ENCODE data around the gene RFESD.
"Not testable (repeated sequence)": the region's sequence is repeated elsewhere in the genome, so short reads cannot be mapped to it uniquely, and the experiment has no call there.

RFESD gene

DNA sequence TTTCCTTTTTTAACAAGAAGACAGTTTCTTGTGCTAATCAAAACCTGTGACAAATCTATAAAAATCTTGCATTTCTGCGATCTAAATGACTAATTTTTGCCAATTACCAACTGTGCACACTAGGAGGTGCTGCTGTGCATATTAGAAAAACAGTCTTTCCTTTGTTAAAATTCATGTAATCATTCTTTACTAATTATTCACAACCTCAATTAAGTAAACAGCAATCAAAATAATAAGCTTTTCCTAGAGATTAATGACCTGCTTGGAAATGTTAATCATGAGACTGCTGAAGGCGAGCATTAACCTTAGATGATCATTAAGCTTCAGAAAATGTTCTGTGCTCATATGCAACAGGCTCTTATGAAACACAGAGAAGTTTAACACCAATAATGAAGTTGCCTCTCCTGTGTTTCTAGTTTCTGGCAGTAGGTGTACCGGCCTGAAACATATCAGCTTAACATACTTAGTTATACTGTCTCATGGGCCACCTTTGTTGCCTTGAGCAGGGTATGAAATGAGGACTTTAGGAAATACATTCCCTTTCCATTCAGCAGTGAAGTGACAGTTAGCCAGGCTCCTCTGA, 17.7 kb downstream of the RFESD start:
- no peak for DNase-seq (ENCODE audit: low read depth)

GRCh38 chr5:95667061-95667618, 20.6 kb downstream of the RFESD start:
- no peak for DNase-seq (ENCODE audit: low read depth)

DNA sequence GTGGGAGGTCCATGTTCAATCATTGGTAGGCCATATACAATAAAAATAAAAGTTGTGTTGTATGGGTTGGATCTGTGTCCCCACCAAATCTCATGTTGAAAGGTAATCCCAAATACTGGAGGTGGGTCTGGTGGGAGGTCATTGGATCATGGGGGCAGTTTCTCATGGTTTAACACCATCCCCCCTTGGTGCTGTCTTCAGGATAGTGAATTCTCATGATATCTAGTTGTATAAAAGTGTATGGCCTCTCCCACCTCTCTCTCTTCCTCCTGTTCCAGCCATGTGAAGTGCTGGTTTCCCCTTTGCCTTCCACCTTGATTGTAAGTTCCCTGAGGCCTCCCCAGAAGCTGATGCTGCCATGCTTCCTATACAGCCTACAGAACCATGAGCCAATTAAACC, 21.1 kb downstream of the RFESD start:
- no peak for DNase-seq (ENCODE audit: low read depth)

- DNase-seq (ENCODE audit: low read depth), result no peak
Measured at GRCh38 chr5:95668216-95668615, 21.6 kb downstream of the RFESD start.

GRCh38 chr5:95668728-95669127, 22.2 kb downstream of the RFESD start:
- DNase-seq (ENCODE audit: low read depth), result no peak

- DNase-seq (ENCODE audit: low read depth), result no peak
Measured at GRCh38 chr5:95669540-95669939, 23.0 kb downstream of the RFESD start.

- no peak for DNase-seq (ENCODE audit: low read depth)
Measured at GRCh38 chr5:95669985-95670384, 23.4 kb downstream of the RFESD start.

- no peak for DNase-seq (ENCODE audit: low read depth)
Measured at GRCh38 chr5:95670568-95670967, 24.0 kb downstream of the RFESD start.

- DNase-seq (ENCODE audit: low read depth), result no peak
Measured at GRCh38 chr5:95671826-95672225, 25.2 kb downstream of the RFESD start.

GRCh38 chr5:95672641-95673040, 26.1 kb downstream of the RFESD start:
- no peak for DNase-seq (ENCODE audit: low read depth)

- DNase-seq (ENCODE audit: low read depth), result no peak
Measured at GRCh38 chr5:95673081-95673480, 26.5 kb downstream of the RFESD start.

GRCh38 chr5:95682891-95683290, 36.3 kb downstream of the RFESD start, which contains the start of gene SPATA9:
TSS of gene SPATA9 (minus strand) at chr5:95682991. CDS start at chr5:95682854, 137 bp downstream.
- DNase-seq (ENCODE audit: low read depth), result no peak

- no peak for DNase-seq (ENCODE audit: low read depth)
Measured at GRCh38 chr5:95684361-95684760, 37.8 kb downstream of the RFESD start.

DNA sequence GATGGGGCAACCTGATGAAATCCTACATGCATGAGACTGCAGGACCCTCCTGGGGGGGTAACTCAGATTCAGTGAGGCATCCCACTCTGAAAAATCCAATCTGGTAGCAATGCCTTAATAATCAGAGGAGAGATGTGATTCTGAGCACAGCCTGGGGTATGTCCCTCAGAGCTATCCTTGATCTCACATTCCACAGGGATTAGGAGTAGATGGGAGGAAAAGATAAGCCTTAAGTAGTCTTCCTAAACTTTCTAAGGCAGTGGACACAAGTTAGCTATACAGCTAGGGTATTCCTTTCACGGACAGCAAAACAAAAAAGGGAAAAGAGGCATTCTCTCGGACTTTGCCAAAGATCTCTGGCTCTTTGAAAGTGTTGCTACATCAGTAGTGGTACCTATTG, 40.1 kb downstream of the RFESD start:
- DNase-seq (ENCODE audit: low read depth), result no peak

DNA sequence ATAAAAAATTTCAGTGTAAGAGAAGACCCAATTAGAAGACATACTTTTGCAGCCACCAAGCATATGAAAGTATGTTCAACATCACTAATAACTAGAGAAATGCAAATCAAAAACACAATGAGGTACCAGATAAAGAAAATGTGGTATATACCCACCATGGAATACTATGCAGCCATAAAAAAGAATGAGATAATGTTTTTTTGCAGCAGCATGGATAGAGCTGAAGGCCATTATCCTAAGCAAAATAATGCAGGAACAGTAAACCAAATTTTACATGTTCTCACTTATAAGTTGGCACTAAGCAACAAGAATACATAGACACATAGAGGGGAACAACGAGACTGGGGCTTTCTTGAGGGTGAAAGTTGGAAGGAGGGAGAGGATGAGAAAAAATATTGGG, 43.1 kb downstream of the RFESD start:
- no peak for DNase-seq (ENCODE audit: low read depth)

DNA sequence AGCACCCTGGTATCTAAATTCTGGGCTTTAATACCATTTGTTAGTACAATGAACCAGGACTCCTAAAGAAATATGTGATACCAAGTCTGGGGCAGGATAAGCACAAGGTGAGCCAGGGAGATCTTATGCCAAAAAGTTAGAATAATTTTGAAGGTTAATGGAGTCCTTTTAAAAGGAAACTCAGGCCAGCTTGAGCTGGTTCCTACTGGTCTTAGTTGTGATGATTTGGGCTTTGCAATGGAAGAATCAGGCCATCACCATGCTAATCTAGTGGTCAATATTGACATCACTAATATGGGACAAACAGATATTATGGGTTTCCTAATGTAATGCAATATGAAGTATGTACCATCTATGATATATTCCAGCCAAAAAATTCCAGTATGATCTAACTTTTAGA, 43.8 kb downstream of the RFESD start:
- DNase-seq (ENCODE audit: low read depth), result no peak

DNA sequence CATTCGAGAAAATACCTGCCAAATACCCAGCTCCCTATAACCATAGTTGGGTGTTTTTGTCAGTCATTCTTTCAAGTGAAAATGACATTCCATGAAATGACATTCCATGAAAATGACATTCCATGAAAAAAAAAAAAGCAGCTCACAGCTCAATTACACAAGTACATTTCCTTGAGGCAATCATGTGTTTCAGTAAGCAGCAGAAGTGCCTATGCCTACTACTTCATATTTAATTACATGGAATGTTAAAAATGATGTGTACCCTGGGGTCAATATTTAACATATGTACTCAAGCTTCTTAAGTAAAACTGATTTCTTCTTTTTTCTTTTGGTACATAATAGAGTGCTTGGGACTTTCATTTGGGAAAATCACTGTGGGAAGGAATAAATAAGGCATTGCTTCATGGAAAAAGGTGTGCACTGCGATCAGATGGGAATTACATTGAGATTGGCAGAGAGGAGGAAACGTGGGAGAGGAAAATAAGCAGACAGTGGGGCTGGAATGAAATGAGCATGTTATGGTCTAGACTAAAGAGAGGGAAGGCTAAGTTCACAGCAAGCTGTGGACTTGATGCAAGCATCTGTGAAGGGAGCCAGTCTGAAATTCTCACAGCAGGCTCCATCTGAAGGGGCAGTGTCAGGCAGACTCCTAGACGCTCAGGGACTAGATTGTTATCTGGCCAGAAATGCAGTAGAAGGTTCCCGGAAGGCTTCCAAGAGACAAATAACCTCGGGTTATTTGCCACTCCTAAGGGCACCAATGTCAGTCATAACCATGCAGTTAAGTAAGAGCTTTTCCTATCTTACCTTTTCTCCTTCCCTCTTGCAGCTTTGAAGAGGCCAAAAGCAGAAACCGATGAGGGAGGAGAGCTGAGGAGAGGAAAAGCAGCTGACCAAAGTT, 51.5 kb downstream of the RFESD start:
- no peak for DNase-seq (ENCODE audit: low read depth)

- no peak for DNase-seq (ENCODE audit: low read depth)
Measured at GRCh38 chr5:95699337-95699736, 52.8 kb downstream of the RFESD start.

GRCh38 chr5:95701074-95701473, 54.5 kb downstream of the RFESD start:
- DNase-seq (ENCODE audit: low read depth), result no peak

GRCh38 chr5:95704150-95704549, 57.6 kb downstream of the RFESD start:
- DNase-seq (ENCODE audit: low read depth), result no peak

- not testable (repeated sequence) for DNase-seq (ENCODE audit: low read depth)
Measured at GRCh38 chr5:95706196-95706595, 59.6 kb downstream of the RFESD start.

DNA sequence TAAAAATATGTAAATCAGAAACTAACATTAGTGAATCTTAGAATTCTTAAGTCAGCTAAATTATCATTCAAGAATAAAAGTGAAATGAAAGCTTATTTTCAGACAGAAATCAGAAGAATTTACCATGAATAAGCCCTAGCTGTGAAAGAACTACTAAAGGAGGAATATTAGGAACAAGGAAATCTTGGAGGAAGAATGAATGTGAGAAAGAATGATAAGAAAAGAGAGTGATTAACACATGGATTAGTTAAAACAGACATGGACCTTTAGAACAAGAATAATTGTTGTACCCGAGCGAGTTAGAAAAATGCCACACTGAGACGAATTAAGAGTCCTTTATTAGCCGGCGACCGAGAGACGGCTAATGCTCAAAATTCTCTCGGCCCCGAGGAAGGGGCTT, 60.5 kb downstream of the RFESD start:
- DNase-seq (ENCODE audit: low read depth), result no peak

All from stimulated activated CD8-positive, alpha-beta memory T cell treated with anti-CD3 and anti-CD28 coated beads, Interleukin-15, amount 100 ng/mL, for 1 hour (primary cell).